ENCODE measurements around the gene ZNF549. TPM values are rescaled to one million over a fixed set of nuclear protein-coding genes. Genes with fewer than 3 reads are reported as not detected.

Gene ZNF549
- total RNA-seq, 1 experiment from 2014 or later = 7.1 TPM

- Mint-ChIP-seq H3K4me3 (ENCODE audit: low read depth, unreplicated experiment) (no peak overlapping the region), H3K27me3 (ENCODE audit: unreplicated experiment) (no peaks in the 10 kb centered on the region), H3K9me3 (ENCODE audit: low read depth, unreplicated experiment) (peaks cover 24% of the 10 kb centered on the region), H3K4me1 (ENCODE audit: low read depth, unreplicated experiment) (peaks cover 2% of the 10 kb centered on the region), H3K27ac (ENCODE audit: unreplicated experiment) (no peak overlapping the region), H3K36me3 (ENCODE audit: insufficient read depth, unreplicated experiment) (peaks cover 20% of the 10 kb centered on the region)
- no TSS peak for BruUV-seq (replicated peaks)
- no peak for TF ChIP-seq CTCF (IDR thresholded peaks at IDR 0.05; ENCODE audit: unreplicated experiment)
- DNase-seq = no peak
- intact Hi-C loops (cut with micrococcal nuclease; ENCODE audit: unreplicated experiment) = no loop called here
- CTCF ChIA-PET = interaction anchor here (0.9 kb wide), 1 partner anchor 700 kb away, joined by 3 read pairs; no protein-coding TSS in a partner anchor
These were observed 36.4 kb downstream of the ZNF549 start for GRCh38 chr19:57563547-57563946.

- Mint-ChIP-seq H3K4me1 (ENCODE audit: low read depth, unreplicated experiment) (no peaks in the 10 kb centered on the region), H3K36me3 (ENCODE audit: insufficient read depth, unreplicated experiment) (peaks cover 9% of the 10 kb centered on the region), H3K4me3 (ENCODE audit: low read depth, unreplicated experiment) (no peak overlapping the region), H3K9me3 (ENCODE audit: low read depth, unreplicated experiment) (peaks cover 29% of the 10 kb centered on the region), H3K27ac (ENCODE audit: unreplicated experiment) (no peak overlapping the region), H3K27me3 (ENCODE audit: unreplicated experiment) (no peaks in the 10 kb centered on the region)
- CTCF ChIA-PET = no interaction called here
- no peak for TF ChIP-seq CTCF (IDR thresholded peaks at IDR 0.05; ENCODE audit: unreplicated experiment)
- BruUV-seq (replicated peaks) = no TSS peak
- intact Hi-C loops (cut with micrococcal nuclease; ENCODE audit: unreplicated experiment) = no loop called here
- DNase-seq = no peak
These were observed 39.5 kb downstream of the ZNF549 start for GRCh38 chr19:57566396-57567265.

GRCh38 chr19:57570707-57571106, 43.6 kb downstream of the ZNF549 start:
- Mint-ChIP-seq H3K27me3 (ENCODE audit: unreplicated experiment) (no peaks in the 10 kb centered on the region), H3K27ac (ENCODE audit: unreplicated experiment) (no peak overlapping the region)
- no peak for DNase-seq

GRCh38 chr19:57572415-57572947, 45.3 kb downstream of the ZNF549 start:
- no peak overlapping the region for H3K4me3 Mint-ChIP-seq (ENCODE audit: low read depth, unreplicated experiment)
- peaks cover 42% of the 10 kb centered on the region for H3K36me3 Mint-ChIP-seq (ENCODE audit: insufficient read depth, unreplicated experiment)
- CTCF ChIA-PET = no interaction called here
- peaks cover 34% of the 10 kb centered on the region for H3K9me3 Mint-ChIP-seq (ENCODE audit: low read depth, unreplicated experiment)
- H3K27ac Mint-ChIP-seq (ENCODE audit: unreplicated experiment) = no peak overlapping the region
- DNase-seq = no peak
- TF ChIP-seq CTCF (IDR thresholded peaks at IDR 0.05; ENCODE audit: unreplicated experiment) = no peak
- intact Hi-C loops (cut with micrococcal nuclease; ENCODE audit: unreplicated experiment) = no loop called here
- H3K27me3 Mint-ChIP-seq (ENCODE audit: unreplicated experiment) = no peaks in the 10 kb centered on the region
- no TSS peak for BruUV-seq (replicated peaks)
- H3K4me1 Mint-ChIP-seq (ENCODE audit: low read depth, unreplicated experiment) = peaks cover 8% of the 10 kb centered on the region

More at GRCh38 chr19:57570707-57571106, 43.6 kb downstream of the ZNF549 start:
- H3K9me3 Mint-ChIP-seq (ENCODE audit: low read depth, unreplicated experiment) = peaks cover 29% of the 10 kb centered on the region
- no peak for TF ChIP-seq CTCF (IDR thresholded peaks at IDR 0.05; ENCODE audit: unreplicated experiment)
- no TSS peak for BruUV-seq (replicated peaks)
- peaks cover 29% of the 10 kb centered on the region for H3K36me3 Mint-ChIP-seq (ENCODE audit: insufficient read depth, unreplicated experiment)
- intact Hi-C loops (cut with micrococcal nuclease; ENCODE audit: unreplicated experiment) = no loop called here
- CTCF ChIA-PET = interaction anchor here (0.6 kb wide), 1 partner anchor 10 kb away, joined by 5 read pairs; no protein-coding TSS in a partner anchor
- H3K4me1 Mint-ChIP-seq (ENCODE audit: low read depth, unreplicated experiment) = no peaks in the 10 kb centered on the region
- no peak overlapping the region for H3K4me3 Mint-ChIP-seq (ENCODE audit: low read depth, unreplicated experiment)

Data from Calu3 (cell line).